Erythroblast (primary cell): ENCODE measurements around the gene PRDM15.

Experiments used
- GATA1 ChIP-seq: IDR thresholded peaks from 2 replicates; pipeline ENCODE4 v1.6.1; 2011; ENCODE audit warnings: low read depth, mild to moderate bottlenecking, control low read depth, low read length, moderate library complexity
- POLR2A ChIP-seq: IDR thresholded peaks from 2 replicates; pipeline ENCODE4 v1.6.1; 2011; ENCODE audit warnings: mild to moderate bottlenecking, low read length

GRCh38 chr21:41892726-41893125 is 13.6 kb upstream of the PRDM15 start:
- no peak for TF ChIP-seq POLR2A
- TF ChIP-seq GATA1, result no peak
